Measurements from ENCODE around the gene KRT15.

The KRT15 gene

GRCh38 chr17:41523787-41524186 lies 5.1 kb upstream of the KRT15 start:
- DNase-seq, result no peak

GRCh38 chr17:41523225-41523593 lies 4.5 kb upstream of the KRT15 start:
- DNase-seq, result no peak

DNA sequence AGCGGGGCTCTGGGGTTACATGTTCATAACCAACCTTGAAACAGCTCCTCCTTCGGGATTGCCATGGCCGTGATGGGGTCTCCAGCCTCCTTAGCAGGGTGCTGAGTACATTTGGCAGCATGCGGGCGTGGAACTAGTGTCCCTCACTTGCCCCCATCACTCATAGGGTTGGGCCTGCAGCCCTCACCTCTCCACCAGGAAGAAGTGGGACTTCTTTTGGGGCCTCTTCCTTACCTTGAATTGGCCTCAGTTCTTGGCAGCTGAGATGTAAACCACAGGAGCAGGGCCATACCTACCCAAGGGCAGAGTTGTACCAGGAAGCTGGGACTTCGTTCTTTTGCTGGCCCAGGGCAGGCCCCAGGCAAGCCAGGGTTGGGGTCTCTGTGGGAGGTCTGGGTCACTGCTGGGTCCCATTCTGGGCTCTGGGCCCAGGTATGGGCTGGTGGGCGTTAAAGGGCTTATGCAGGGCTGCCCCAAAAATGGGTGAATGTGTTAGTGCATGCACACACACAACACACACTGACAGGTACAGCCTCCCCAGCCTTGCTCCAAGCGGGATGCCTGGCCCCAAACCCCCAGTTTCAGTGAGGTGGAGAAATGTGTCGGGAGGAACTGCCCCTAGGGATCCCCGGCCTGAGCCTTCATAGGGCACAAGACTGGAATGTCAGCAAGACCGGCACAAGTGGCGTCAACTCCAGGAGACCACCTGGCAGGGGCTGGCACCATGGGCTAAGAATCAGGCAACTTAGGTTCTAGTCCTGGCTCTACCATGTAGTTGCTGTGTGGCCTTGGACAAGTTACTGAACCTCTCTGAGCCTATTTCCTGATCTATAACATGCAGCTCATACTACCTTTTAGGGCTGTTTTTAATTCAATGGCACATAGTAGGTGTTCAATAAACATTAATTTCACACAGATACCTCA lies 3.9 kb upstream of the KRT15 start:
- no peak for DNase-seq

- DNase-seq, result no peak
Observed at GRCh38 chr17:41521574-41522261, 3.0 kb upstream of the KRT15 start.

- no peak for DNase-seq
Observed at GRCh38 chr17:41520821-41521521, 2.3 kb upstream of the KRT15 start.

- no peak for DNase-seq
Observed at GRCh38 chr17:41519501-41520224, 973 bp upstream of the KRT15 start.

DNA sequence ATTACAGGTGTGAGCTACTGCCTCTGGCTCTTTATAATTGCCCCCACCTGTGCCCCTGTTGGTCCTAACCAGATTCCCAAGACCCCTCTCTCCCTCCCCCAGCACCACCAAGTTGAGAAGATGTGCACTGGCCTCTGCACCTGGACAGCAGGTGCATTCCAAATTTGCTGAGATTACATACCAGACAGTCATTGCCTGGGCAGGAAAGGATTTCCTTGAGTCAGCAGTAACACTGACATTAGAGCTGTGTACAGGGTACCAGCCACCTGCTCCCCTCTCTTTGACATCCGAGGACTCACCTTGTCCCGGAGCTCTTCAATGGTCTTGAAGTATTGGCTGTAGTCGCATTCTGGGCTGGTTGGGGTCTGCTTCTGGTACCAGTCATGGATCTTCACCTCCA lies 659 bp downstream of the KRT15 start:
- DNase-seq, result no peak

- DNase-seq, result no peak
Observed at GRCh38 chr17:41516830-41517283, 1.8 kb downstream of the KRT15 start.

- DNase-seq, result no peak
Observed at GRCh38 chr17:41516147-41516829, 2.4 kb downstream of the KRT15 start.

- no peak for DNase-seq
Observed at GRCh38 chr17:41513168-41513547, 5.5 kb downstream of the KRT15 start.

GRCh38 chr17:41512546-41513167 lies 6.0 kb downstream of the KRT15 start:
- no peak for DNase-seq

DNA sequence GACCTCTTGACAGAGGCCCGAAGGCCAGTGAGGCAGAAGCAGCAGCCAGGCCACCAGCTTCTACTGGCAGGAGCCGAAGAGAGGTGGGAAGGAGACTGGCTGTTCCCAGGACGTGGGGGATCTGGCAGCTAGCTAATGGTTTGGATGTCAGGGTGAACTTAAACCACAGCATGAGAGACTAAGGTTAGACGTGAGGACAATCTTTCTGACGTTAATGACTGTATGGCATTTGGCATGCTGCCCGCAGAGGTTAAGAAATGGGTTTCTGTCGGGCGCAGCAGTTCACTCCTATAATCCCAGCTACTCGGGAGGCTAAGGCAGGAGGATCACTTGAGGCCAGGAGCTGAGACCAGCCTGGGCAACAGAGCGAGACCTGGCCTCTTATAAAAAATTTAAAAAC lies 7.0 kb downstream of the KRT15 start:
- no peak for DNase-seq

DNA sequence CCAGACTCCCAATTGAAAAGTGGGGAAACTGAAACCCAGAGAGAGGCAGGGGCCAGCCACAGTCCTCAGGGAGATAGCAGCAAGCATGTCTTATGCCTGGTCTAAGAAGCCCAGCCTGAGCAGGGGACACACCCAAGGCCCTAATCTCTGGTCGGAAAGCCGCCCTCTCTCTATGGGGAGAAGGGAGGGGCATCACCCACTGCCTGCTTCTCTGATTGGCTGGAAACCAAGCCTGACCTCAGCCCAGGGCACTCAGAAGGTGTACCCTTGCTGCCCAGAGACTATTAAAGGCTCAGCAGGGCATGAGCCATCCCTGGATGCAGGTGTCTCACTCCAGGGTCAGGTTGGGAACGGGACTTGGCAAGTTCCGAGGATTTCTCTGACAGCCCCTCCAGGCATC lies 7.6 kb downstream of the KRT15 start:
- DNase-seq, result no peak

DNA sequence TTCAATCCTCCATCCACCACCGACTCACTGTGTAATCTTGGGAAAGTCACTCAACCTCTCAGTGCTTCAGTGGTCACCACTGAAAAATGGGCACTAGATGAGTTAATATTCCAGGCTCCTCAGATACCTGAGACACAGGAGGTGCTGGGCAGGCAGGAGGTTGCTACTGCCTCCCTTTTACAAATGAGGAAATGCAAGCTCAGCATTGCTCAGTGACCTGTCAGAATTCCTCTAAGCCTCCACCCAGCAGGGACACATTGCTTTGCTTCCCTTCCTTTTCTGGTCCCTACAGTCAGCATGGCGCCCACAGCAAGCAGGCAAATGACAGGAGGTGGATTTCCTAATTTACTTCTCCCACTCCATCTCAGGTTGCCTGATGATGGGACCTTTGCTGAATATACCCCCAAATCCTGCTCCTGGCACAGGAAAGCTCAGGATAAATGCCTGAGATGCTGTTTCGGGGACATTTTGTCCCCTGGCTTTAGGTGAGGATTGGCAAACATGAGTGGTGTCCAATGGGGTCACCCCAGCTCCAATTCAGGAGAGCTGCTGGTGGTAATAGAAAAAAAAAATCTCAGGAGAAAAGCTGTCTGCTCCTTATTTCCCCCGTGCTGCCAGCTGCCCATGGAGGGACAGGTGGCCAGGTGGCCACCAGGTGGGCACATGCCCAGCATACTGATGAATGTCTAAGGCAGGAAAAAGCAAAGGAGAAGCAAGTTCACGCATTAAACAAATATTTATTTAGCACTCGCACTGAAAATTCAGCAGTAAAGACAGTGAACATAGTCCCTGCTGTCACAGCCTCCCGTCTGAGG lies 8.2 kb downstream of the KRT15 start:
- no peak for DNase-seq

DNA sequence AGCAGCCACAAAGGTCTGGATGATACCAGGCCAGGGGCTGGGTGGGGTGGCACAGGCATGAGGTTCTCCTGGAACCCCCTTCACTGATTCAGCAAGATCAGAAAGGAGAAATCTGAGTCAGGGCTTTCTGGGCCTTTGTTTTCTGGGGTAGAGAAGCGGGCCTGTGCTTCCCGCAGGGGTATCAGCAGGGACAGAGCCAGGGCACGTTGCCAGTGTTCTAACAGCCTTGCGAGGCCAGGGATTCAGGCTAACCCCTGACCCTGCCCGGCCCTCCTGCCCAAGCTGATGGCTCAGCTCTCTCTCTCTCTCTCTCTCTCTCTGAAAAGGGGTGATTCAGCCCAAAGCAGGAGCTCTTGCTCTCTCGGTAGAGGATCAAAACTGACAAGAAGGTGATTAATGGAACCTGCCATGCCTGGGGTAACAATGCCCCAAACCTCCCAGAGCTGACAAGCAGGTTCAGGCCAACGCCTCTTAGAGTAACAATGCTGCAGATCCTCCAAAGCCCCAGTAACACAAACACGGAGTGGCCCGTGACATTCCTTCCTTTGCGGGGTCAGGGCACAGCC lies 11.3 kb downstream of the KRT15 start:
- no peak for DNase-seq

GRCh38 chr17:41505809-41506767 lies 12.6 kb downstream of the KRT15 start:
- DNase-seq, result no peak

- no peak for DNase-seq
Observed at GRCh38 chr17:41505007-41505808, 13.5 kb downstream of the KRT15 start, which contains the start of gene KRT13. Gene KRT13, minus strand, starts transcription at chr17:41505612. Its CDS starts 62 bp downstream, at chr17:41505550.

GRCh38 chr17:41504246-41504977 lies 14.3 kb downstream of the KRT15 start:
- no peak for DNase-seq

All from CD4-positive, alpha-beta T cell treated with Interleukin-6 for 4 hours (primary cell).